Keratinocyte (primary cell): ENCODE measurements around the gene NPDC1. TPM values are rescaled to one million over a fixed set of nuclear protein-coding genes. Genes with fewer than 3 reads are reported as not detected.

Experiments
- DNase-seq: peaks from one replicate; pipeline ENCODE4 v3.0.0-alpha.2; 2011; ENCODE audit warnings: low read depth, missing footprints, low spot score
- FAIRE-seq: peaks from 2 replicates; lab custom pipeline; 2011; peaks lifted over from hg19 to GRCh38; lab: Jason Lieb, UNC
- H2AFZ ChIP-seq: 2 replicates; pipeline ENCODE4 v1.6.0; 2012; ENCODE audit warnings: low read length, control low read depth, inconsistent platforms; ENCODE audit not compliant: control insufficient read depth
- H3K27ac ChIP-seq: 2 replicates; pipeline ENCODE4 v1.5.1; 2011; ENCODE audit warnings: low read length; ENCODE audit not compliant: control insufficient read depth, insufficient read depth
- H3K27me3 ChIP-seq: 3 replicates; pipeline ENCODE4 v1.6.0; 2011; ENCODE audit warnings: low read length; ENCODE audit not compliant: control insufficient read depth, insufficient read depth; ENCODE audit errors: extremely low read depth
- H3K36me3 ChIP-seq, 2 experiments: 2 replicates in 1 of 2; 3 replicates in 1 of 2; pipeline ENCODE4 v1.5.1; 2011; ENCODE audit warnings: low read length in 2 of 2, mild to moderate bottlenecking in 1 of 2; ENCODE audit not compliant: control insufficient read depth in 2 of 2, insufficient read depth in 2 of 2; ENCODE audit errors: extremely low read depth in 1 of 2
- H3K4me1 ChIP-seq: 3 replicates; pipeline ENCODE4 v1.5.1; 2011; ENCODE audit warnings: low read length; ENCODE audit not compliant: control insufficient read depth, insufficient read depth; ENCODE audit errors: extremely low read depth
- H3K4me2 ChIP-seq: 3 replicates; pipeline ENCODE4 v1.6.0; 2011; ENCODE audit warnings: low read depth, low read length; ENCODE audit not compliant: control insufficient read depth, insufficient read depth; ENCODE audit errors: extremely low read depth
- H3K4me3 ChIP-seq, 3 experiments: fragments of 200-600 bp in 1 of 3; sonication (generic) in 1 of 3; 2 replicates in 2 of 3; 3 replicates in 1 of 3; pipeline ENCODE4 v1.5.1; 2011 to 2016; ENCODE audit warnings: low read length in 3 of 3, mild to moderate bottlenecking in 3 of 3, control low read depth in 2 of 3, inconsistent platforms in 1 of 3, low read depth in 1 of 3, mixed read lengths in 1 of 3, mixed run types in 1 of 3, moderate library complexity in 1 of 3; ENCODE audit not compliant: control insufficient read depth in 2 of 3, insufficient read depth in 2 of 3; ENCODE audit errors: extremely low read depth in 1 of 3
- H3K79me2 ChIP-seq: 2 replicates; pipeline ENCODE4 v1.6.0; 2012; ENCODE audit warnings: low read length; ENCODE audit not compliant: control insufficient read depth, insufficient read depth
- H3K9ac ChIP-seq: 3 replicates; pipeline ENCODE4 v1.6.0; 2011; ENCODE audit warnings: low read length; ENCODE audit not compliant: control insufficient read depth, insufficient read depth; ENCODE audit errors: extremely low read depth
- H3K9me1 ChIP-seq: 3 replicates; pipeline ENCODE4 v1.6.0; 2011; ENCODE audit warnings: low read length; ENCODE audit not compliant: control insufficient read depth, insufficient read depth; ENCODE audit errors: extremely low read depth
- H3K9me3 ChIP-seq: 2 replicates; pipeline ENCODE4 v1.5.1; 2012; ENCODE audit warnings: low read depth, low read length; ENCODE audit not compliant: control insufficient read depth
- H4K20me1 ChIP-seq: 3 replicates; pipeline ENCODE4 v1.6.0; 2011; ENCODE audit warnings: low read length; ENCODE audit not compliant: control insufficient read depth, insufficient read depth; ENCODE audit errors: extremely low read depth
- CTCF ChIP-seq, 3 experiments: IDR thresholded peaks in 1 of 3; conservative IDR thresholded peaks in 1 of 3; optimal IDR thresholded peaks in 1 of 3; 2 replicates in 2 of 3; 3 replicates in 1 of 3; pipeline versions ENCODE3 to v1.5.1; 2011; ENCODE audit warnings: low read length in 3 of 3, mild to moderate bottlenecking in 3 of 3, moderate library complexity in 2 of 3, control low read depth in 1 of 3, inconsistent platforms in 1 of 3; ENCODE audit not compliant: insufficient read depth in 2 of 3; ENCODE audit errors: extremely low read depth in 1 of 3
- EZH2 ChIP-seq: IDR thresholded peaks from one replicate; pipeline ENCODE4 v1.6.1; 2012; ENCODE audit warnings: inconsistent platforms, mild to moderate bottlenecking, low read length, moderate library complexity
- dilution Hi-C: fragments of 300-500 bp; cut with MboI; formaldehyde crosslinking; loops from one replicate; pipeline ENCODE4 v1.7.0; 2020; ENCODE audit warnings: low sequenced_read_pairs; ENCODE audit not compliant: extremely low pct_ligation_motif_present
- polyA plus RNA-seq, 5 experiments: library from polyadenylated mRNA; depleted of rRNA in 3 of 5; stranded (reverse) in 3 of 5; stranded (forward) in 1 of 5; unstranded in 1 of 5; fragments of >200 nt; gene quantifications; 1 replicate in 1 of 5; 2 replicates in 3 of 5; 3 replicates in 1 of 5; pipeline versions ENCODE4 v1.2.1 to v1.2.3, GENCODE V29; 2011 to 2012; ENCODE audit warnings: missing spikeins in 2 of 5, low read depth in 1 of 5, low replicate concordance in 1 of 5

The NPDC1 gene
- polyA plus RNA-seq, 1 donor (not counting 4 experiments of a cell fraction or from before 2014, with no cell fraction given), result 9.8 TPM

GRCh38 chr9:137082925-137083290 is 36.9 kb upstream of the NPDC1 start:
- no peak for TF ChIP-seq EZH2
- no peak for TF ChIP-seq CTCF (optimal IDR thresholded peaks at IDR 0.05 in 1 of 3, IDR thresholded peaks at IDR 0.05 in 1 of 3, conservative IDR thresholded peaks at IDR 0.05 in 1 of 3; ENCODE audit: extremely low read depth in 1 of 3, insufficient read depth in 2 of 3, low read length in 3 of 3)
- H3K4me2 ChIP-seq, result peak overlapping the region; percentile 34
- H3K27ac ChIP-seq, result peak overlapping the region; percentile 90
- dilution Hi-C loops, result no loop called here
- peaks cover 3 to 7% of the 10 kb centered on the region in 2 experiments for H3K36me3 ChIP-seq
- peaks cover 50% of the 10 kb centered on the region for H3K4me1 ChIP-seq
- peaks cover 2% of the 10 kb centered on the region for H3K9me1 ChIP-seq
- FAIRE-seq (no peak), DNase-seq (no peak)
- H3K79me2 ChIP-seq, result peaks cover 3% of the 10 kb centered on the region
- no peak overlapping the region for H3K9ac ChIP-seq
- H3K27me3 ChIP-seq, result no peaks in the 10 kb centered on the region
- no peak overlapping the region for H2AFZ ChIP-seq
- H3K9me3 ChIP-seq, result no peaks in the 10 kb centered on the region
- H4K20me1 ChIP-seq, result no peaks in the 10 kb centered on the region
- H3K4me3 ChIP-seq, result no peak overlapping the region

- TF ChIP-seq EZH2 (no peak), CTCF (optimal IDR thresholded peaks at IDR 0.05 in 1 of 3, IDR thresholded peaks at IDR 0.05 in 1 of 3, conservative IDR thresholded peaks at IDR 0.05 in 1 of 3; ENCODE audit: extremely low read depth in 1 of 3, insufficient read depth in 2 of 3, low read length in 3 of 3) (no peak)
- no peak overlapping the region for H3K27ac ChIP-seq
- H3K27me3 ChIP-seq, result no peaks in the 10 kb centered on the region
- H3K9ac ChIP-seq, result no peak overlapping the region
- H3K4me3 ChIP-seq, result no peak overlapping the region
- peaks cover 2% of the 10 kb centered on the region for H3K9me1 ChIP-seq
- FAIRE-seq (no peak), DNase-seq (no peak)
- H3K79me2 ChIP-seq, result peaks cover under 1% of the 10 kb centered on the region
- H3K36me3 ChIP-seq, result peaks cover 3 to 7% of the 10 kb centered on the region in 2 experiments
- H3K4me2 ChIP-seq, result no peak overlapping the region
- H4K20me1 ChIP-seq, result no peaks in the 10 kb centered on the region
- peaks cover 45% of the 10 kb centered on the region for H3K4me1 ChIP-seq
- no peaks in the 10 kb centered on the region for H3K9me3 ChIP-seq
- dilution Hi-C loops, result no loop called here
- H2AFZ ChIP-seq, result no peak overlapping the region
These were observed 36.4 kb upstream of the NPDC1 start for GRCh38 chr9:137082222-137082924.
